Neural cell (in vitro differentiated cells): Measurements from ENCODE around the gene TEX14. TPM values are rescaled to one million over a fixed set of nuclear protein-coding genes. Genes with fewer than 3 reads are reported as not detected.

Experiments
- H2AFZ ChIP-seq: fragments of 200-600, 300-800 bp; sonication (generic), shearing (Covaris generic); 2 replicates; pipeline ENCODE4 v1.6.0; 2014; ENCODE audit warnings: low read depth, mild to moderate bottlenecking, antibody characterized with exemption, low read length, moderate library complexity
- H3F3A ChIP-seq: fragments of 200-600 bp; shearing (Covaris generic); 2 replicates; pipeline ENCODE4 v1.6.1; 2016; ENCODE audit warnings: mild to moderate bottlenecking, moderate library complexity, mixed read lengths, antibody characterized with exemption, low read length; ENCODE audit not compliant: insufficient read depth, poor library complexity, severe bottlenecking
- H3K27ac ChIP-seq: fragments of 200-600, 300-800 bp; sonication (generic), shearing (Covaris generic); 2 replicates; pipeline ENCODE4 v1.5.1; 2014; ENCODE audit warnings: mild to moderate bottlenecking, low read length, moderate library complexity
- H3K27me3 ChIP-seq: fragments of 300-800, 200-600 bp; sonication (generic), shearing (Covaris generic); 2 replicates; pipeline ENCODE4 v1.6.0; 2014; ENCODE audit warnings: mild to moderate bottlenecking, low read depth, low read length, moderate library complexity; ENCODE audit not compliant: insufficient read depth
- H3K36me3 ChIP-seq: fragments of 300-800, 200-600 bp; sonication (generic), shearing (Covaris generic); 2 replicates; pipeline ENCODE4 v1.5.1; 2014; ENCODE audit warnings: mild to moderate bottlenecking, antibody characterized with exemption, low read length, moderate library complexity; ENCODE audit not compliant: insufficient read depth
- H3K4me2 ChIP-seq: fragments of 300-800, 200-600 bp; sonication (generic), shearing (Covaris generic); 2 replicates; pipeline ENCODE4 v1.6.0; 2014; ENCODE audit warnings: mild to moderate bottlenecking, low read length
- H3K4me3 ChIP-seq: fragments of 300-800, 200-600 bp; sonication (generic), shearing (Covaris generic); 2 replicates; pipeline ENCODE4 v1.5.1; 2014; ENCODE audit warnings: mild to moderate bottlenecking, low read length, moderate library complexity
- H3K79me2 ChIP-seq: fragments of 200-600 bp; shearing (Covaris generic); replicated peaks from 2 replicates; pipeline ENCODE4 v1.6.0; 2014; ENCODE audit warnings: mild to moderate bottlenecking, low read length, moderate library complexity; ENCODE audit not compliant: insufficient read depth
- H3K9ac ChIP-seq: fragments of 300-800, 200-600 bp; sonication (generic), shearing (Covaris generic); 2 replicates; pipeline ENCODE4 v1.6.1; 2016; ENCODE audit warnings: mild to moderate bottlenecking, low read length, mixed read lengths
- H3K9me2 ChIP-seq: fragments of 200-600 bp; shearing (Covaris generic); 2 replicates; pipeline ENCODE4 v1.6.1; 2016; ENCODE audit warnings: mild to moderate bottlenecking, low read length, mixed read lengths; ENCODE audit not compliant: insufficient read depth
- H3K9me3 ChIP-seq: fragments of 200-600, 300-800 bp; sonication (generic), shearing (Covaris generic); 2 replicates; pipeline ENCODE4 v1.6.1; 2016; ENCODE audit warnings: mild to moderate bottlenecking, mixed run types, low read length, moderate library complexity, mixed read lengths
- H4K20me1 ChIP-seq: fragments of 200-600 bp; shearing (Covaris generic); 2 replicates; pipeline ENCODE4 v1.6.1; 2016; ENCODE audit warnings: mild to moderate bottlenecking, mixed run types; ENCODE audit not compliant: insufficient read depth
- EP300 ChIP-seq: fragments of 450-650 bp; conservative IDR thresholded peaks from 2 replicates; pipeline ENCODE4 v1.6.1; 2014; ENCODE audit warnings: antibody characterized with exemption, mild to moderate bottlenecking, moderate library complexity; ENCODE audit not compliant: poor library complexity, severe bottlenecking
- EZH2 ChIP-seq: fragments of 200-600, 300-800 bp; shearing (Covaris generic), sonication (generic); IDR thresholded peaks from 2 replicates; pipeline ENCODE4 v1.6.1; 2014; ENCODE audit warnings: antibody characterized with exemption, low read length, borderline replicate concordance, mild to moderate bottlenecking; ENCODE audit not compliant: insufficient read depth, poor library complexity, severe bottlenecking
- MXI1 ChIP-seq: fragments of 450-650 bp; conservative IDR thresholded peaks from 2 replicates; pipeline ENCODE4 v1.6.1; 2014; ENCODE audit warnings: antibody characterized with exemption, mild to moderate bottlenecking; ENCODE audit not compliant: poor library complexity, severe bottlenecking
- POLR2AphosphoS5 ChIP-seq: IDR thresholded peaks from 2 replicates; pipeline ENCODE4 v1.6.1; 2012
- RAD21 ChIP-seq: fragments of 450-650 bp; conservative IDR thresholded peaks from 2 replicates; pipeline ENCODE4 v1.6.1; 2014; ENCODE audit warnings: antibody characterized with exemption, mild to moderate bottlenecking, moderate library complexity
- SMC3 ChIP-seq: fragments of 450-650 bp; conservative IDR thresholded peaks from 2 replicates; pipeline ENCODE4 v1.6.1; 2014; ENCODE audit warnings: antibody characterized with exemption, mild to moderate bottlenecking, moderate library complexity; ENCODE audit not compliant: poor library complexity
- TAF1 ChIP-seq: IDR thresholded peaks from 2 replicates; pipeline ENCODE4 v1.6.1; 2012; ENCODE audit warnings: low read depth
- polyA plus RNA-seq: library from polyadenylated mRNA; depleted of rRNA; stranded (reverse); fragments of >200 nt; gene quantifications from 2 replicates; pipeline ENCODE4 v1.2.3, GENCODE V29; 2014
- TF ChIP-seq, protein P1 (sequence below): IDR thresholded peaks from 2 replicates; pipeline ENCODE4 v1.6.1; 2012; ENCODE audit warnings: borderline replicate concordance
- TF ChIP-seq, protein P2 (sequence below): fragments of 450-650 bp; IDR thresholded peaks from 2 replicates; pipeline ENCODE4 v1.5.1; 2014; ENCODE audit warnings: antibody characterized with exemption, mild to moderate bottlenecking, moderate library complexity; ENCODE audit not compliant: poor library complexity, severe bottlenecking

TEX14 gene
- polyA plus RNA-seq, 1 donor from 2014 or later = 1.4 TPM

DNA sequence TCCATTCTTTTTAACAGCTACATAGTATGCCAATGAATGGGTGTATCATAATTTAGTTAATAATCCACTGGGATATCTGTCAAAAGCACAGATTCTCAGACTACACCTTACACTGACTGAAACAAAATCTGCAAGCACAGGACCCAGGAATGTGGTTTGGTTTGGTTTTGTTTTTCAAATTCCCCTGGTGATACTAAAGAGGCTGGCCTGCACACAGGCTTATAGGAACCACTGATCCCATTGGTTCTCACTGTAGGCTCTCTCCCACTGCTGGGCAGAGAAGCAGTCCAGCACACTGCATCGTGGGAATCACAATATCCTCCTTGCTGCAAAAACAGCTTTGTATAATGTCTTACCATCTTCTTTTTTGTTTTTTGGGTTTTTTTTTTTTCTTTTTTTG is 67.1 kb downstream of the TEX14 start:
- TF ChIP-seq MXI1 (no peak), POLR2AphosphoS5 (no peak), TAF1 (no peak), RAD21 (no peak), EP300 (no peak), SMC3 (no peak), EZH2 (no peak)
- TF ChIP-seq, protein P1, sequence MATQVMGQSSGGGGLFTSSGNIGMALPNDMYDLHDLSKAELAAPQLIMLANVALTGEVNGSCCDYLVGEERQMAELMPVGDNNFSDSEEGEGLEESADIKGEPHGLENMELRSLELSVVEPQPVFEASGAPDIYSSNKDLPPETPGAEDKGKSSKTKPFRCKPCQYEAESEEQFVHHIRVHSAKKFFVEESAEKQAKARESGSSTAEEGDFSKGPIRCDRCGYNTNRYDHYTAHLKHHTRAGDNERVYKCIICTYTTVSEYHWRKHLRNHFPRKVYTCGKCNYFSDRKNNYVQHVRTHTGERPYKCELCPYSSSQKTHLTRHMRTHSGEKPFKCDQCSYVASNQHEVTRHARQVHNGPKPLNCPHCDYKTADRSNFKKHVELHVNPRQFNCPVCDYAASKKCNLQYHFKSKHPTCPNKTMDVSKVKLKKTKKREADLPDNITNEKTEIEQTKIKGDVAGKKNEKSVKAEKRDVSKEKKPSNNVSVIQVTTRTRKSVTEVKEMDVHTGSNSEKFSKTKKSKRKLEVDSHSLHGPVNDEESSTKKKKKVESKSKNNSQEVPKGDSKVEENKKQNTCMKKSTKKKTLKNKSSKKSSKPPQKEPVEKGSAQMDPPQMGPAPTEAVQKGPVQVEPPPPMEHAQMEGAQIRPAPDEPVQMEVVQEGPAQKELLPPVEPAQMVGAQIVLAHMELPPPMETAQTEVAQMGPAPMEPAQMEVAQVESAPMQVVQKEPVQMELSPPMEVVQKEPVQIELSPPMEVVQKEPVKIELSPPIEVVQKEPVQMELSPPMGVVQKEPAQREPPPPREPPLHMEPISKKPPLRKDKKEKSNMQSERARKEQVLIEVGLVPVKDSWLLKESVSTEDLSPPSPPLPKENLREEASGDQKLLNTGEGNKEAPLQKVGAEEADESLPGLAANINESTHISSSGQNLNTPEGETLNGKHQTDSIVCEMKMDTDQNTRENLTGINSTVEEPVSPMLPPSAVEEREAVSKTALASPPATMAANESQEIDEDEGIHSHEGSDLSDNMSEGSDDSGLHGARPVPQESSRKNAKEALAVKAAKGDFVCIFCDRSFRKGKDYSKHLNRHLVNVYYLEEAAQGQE = no peak
- TF ChIP-seq, protein P2, sequence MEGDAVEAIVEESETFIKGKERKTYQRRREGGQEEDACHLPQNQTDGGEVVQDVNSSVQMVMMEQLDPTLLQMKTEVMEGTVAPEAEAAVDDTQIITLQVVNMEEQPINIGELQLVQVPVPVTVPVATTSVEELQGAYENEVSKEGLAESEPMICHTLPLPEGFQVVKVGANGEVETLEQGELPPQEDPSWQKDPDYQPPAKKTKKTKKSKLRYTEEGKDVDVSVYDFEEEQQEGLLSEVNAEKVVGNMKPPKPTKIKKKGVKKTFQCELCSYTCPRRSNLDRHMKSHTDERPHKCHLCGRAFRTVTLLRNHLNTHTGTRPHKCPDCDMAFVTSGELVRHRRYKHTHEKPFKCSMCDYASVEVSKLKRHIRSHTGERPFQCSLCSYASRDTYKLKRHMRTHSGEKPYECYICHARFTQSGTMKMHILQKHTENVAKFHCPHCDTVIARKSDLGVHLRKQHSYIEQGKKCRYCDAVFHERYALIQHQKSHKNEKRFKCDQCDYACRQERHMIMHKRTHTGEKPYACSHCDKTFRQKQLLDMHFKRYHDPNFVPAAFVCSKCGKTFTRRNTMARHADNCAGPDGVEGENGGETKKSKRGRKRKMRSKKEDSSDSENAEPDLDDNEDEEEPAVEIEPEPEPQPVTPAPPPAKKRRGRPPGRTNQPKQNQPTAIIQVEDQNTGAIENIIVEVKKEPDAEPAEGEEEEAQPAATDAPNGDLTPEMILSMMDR = no peak
- H3F3A ChIP-seq = no peaks in the 10 kb centered on the region

DNA sequence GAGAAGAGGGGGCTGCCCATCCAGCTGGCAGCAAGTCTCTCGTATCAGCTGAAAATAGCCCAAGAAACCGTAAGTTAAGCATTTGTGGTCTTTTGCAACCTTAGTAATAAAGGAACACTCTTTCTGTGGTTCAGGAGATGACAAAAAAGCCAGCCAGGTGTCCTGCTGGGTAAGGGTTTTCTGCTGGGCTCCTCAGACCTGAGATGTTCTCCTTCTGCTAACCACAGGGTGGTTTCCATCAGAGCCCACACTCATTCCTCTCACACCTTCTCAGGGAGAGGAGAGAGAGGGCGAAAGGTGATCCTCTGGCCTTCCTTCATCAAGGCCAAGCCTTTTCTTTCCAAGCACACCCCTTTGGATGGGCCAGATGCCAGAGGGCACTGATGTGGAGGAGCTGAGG is 70.7 kb downstream of the TEX14 start:
- Histone ChIP-seq H3K27ac (no peak overlapping the region), H3K4me3 (no peak overlapping the region), H3K36me3 (no peaks in the 10 kb centered on the region), H3K4me2 (no peak overlapping the region), H3K9me3 (no peaks in the 10 kb centered on the region), H3K9ac (no peak overlapping the region), H3K9me2 (no peaks in the 10 kb centered on the region), H3K27me3 (no peaks in the 10 kb centered on the region), H4K20me1 (no peaks in the 10 kb centered on the region), H3F3A (no peaks in the 10 kb centered on the region), H3K79me2 (no peaks in the 10 kb centered on the region), H2AFZ (no peak overlapping the region)
- TF ChIP-seq SMC3 = no peak
- no peak for TF ChIP-seq POLR2AphosphoS5
- TF ChIP-seq, protein P1 = no peak
- TF ChIP-seq, protein P2 = no peak
- TF ChIP-seq MXI1 = no peak
- TF ChIP-seq TAF1 = no peak
- TF ChIP-seq EP300 = no peak
- no peak for TF ChIP-seq RAD21
- TF ChIP-seq EZH2 = no peak

More for the DNA sequence above, 67.1 kb downstream of the TEX14 start:
- H3K9me2 ChIP-seq = no peaks in the 10 kb centered on the region
- H3K27ac ChIP-seq = no peak overlapping the region
- no peak overlapping the region for H3K4me3 ChIP-seq
- no peaks in the 10 kb centered on the region for H3K79me2 ChIP-seq
- H3K9me3 ChIP-seq = no peaks in the 10 kb centered on the region
- H4K20me1 ChIP-seq = no peaks in the 10 kb centered on the region
- no peak overlapping the region for H3K9ac ChIP-seq
- H3K36me3 ChIP-seq = no peaks in the 10 kb centered on the region
- H3K4me2 ChIP-seq = no peak overlapping the region
- H3K27me3 ChIP-seq = no peaks in the 10 kb centered on the region
- H2AFZ ChIP-seq = no peak overlapping the region
